Progenitor cell of endocrine pancreas (in vitro differentiated cells): ENCODE measurements around the gene KIF25. TPM values are rescaled to one million over a fixed set of nuclear protein-coding genes. Genes with fewer than 3 reads are reported as not detected.

ENCODE experiments used
- DNase-seq: peaks from one replicate; pipeline ENCODE4 v3.0.0; 2021; ENCODE audit warnings: low spot score; ENCODE audit not compliant: unreplicated experiment
- H3K27ac Mint-ChIP-seq: 2 replicates; pipeline ENCODE4 v1.8.0; 2021; ENCODE audit warnings: mild to moderate bottlenecking, moderate library complexity, mixed read lengths
- H3K27me3 Mint-ChIP-seq: 2 replicates; pipeline ENCODE4 v1.8.0; 2021; ENCODE audit warnings: mixed read lengths
- H3K36me3 Mint-ChIP-seq: 2 replicates; pipeline ENCODE4 v1.8.0; 2022; ENCODE audit warnings: mixed read lengths; ENCODE audit not compliant: insufficient read depth
- H3K4me1 Mint-ChIP-seq: 2 replicates; pipeline ENCODE4 v1.8.0; 2021; ENCODE audit warnings: low read depth, mixed read lengths
- H3K4me3 Mint-ChIP-seq: 2 replicates; pipeline ENCODE4 v1.8.0; 2021; ENCODE audit warnings: low read depth, mild to moderate bottlenecking, moderate library complexity, mixed read lengths
- H3K9me3 Mint-ChIP-seq: 2 replicates; pipeline ENCODE4 v1.8.0; 2021; ENCODE audit warnings: low read depth, mixed read lengths
- CTCF ChIP-seq: fragments of 200-600 bp; sonication (generic); IDR thresholded peaks from one replicate; pipeline ENCODE4 v1.5.0; 2021; ENCODE audit warnings: antibody characterized with exemption, mild to moderate bottlenecking; ENCODE audit not compliant: unreplicated experiment
- long read RNA-seq: library from polyadenylated mRNA; unstranded; transcript quantifications from one replicate; pipeline ENCODE4 v2.0.0, GENCODE V29; 2020
- total RNA-seq: library from RNA; stranded (reverse); gene quantifications from 2 replicates; pipeline ENCODE4 v1.2.1, GENCODE V29; 2021

The KIF25 gene
- total RNA-seq: not detected in 2 replicates
- long read RNA-seq, partial matches to known transcripts: 0 of 1 reads
- long read RNA-seq, other reads (novel, unspliced or antisense): 1 of 1 reads

GRCh38 chr6:167997642-167998041, at the start of gene KIF25:
Gene KIF25 (plus strand): TSS chr6:167997671. CDS start chr6:168029586, 31,915 bp downstream.
- DNase-seq: no peak

GRCh38 chr6:167947716-167948115, 49.8 kb upstream of the KIF25 start:
- Mint-ChIP-seq H3K9me3 (no peaks in the 10 kb centered on the region), H3K27me3 (no peaks in the 10 kb centered on the region), H3K4me3 (no peak overlapping the region), H3K27ac (no peak overlapping the region), H3K36me3 (peaks cover 57% of the 10 kb centered on the region), H3K4me1 (peaks cover 4% of the 10 kb centered on the region)
- DNase-seq: no peak
- TF ChIP-seq CTCF: no peak

More at GRCh38 chr6:167997642-167998041, at the start of gene KIF25:
- Mint-ChIP-seq H3K4me1 (peaks cover 2% of the 10 kb centered on the region), H3K4me3 (no peak within 1 kb of the TSS), H3K27me3 (no peaks in the 10 kb centered on the region), H3K36me3 (no peaks in the 10 kb centered on the region), H3K27ac (no peak within 1 kb of the TSS), H3K9me3 (no peaks in the 10 kb centered on the region)
- TF ChIP-seq CTCF: no peak

GRCh38 chr6:167948716-167949115, 48.8 kb upstream of the KIF25 start:
- DNase-seq: no peak
- H3K4me3 Mint-ChIP-seq: no peak overlapping the region
- no peak for TF ChIP-seq CTCF
- no peaks in the 10 kb centered on the region for H3K27me3 Mint-ChIP-seq
- H3K36me3 Mint-ChIP-seq: peaks cover 50% of the 10 kb centered on the region
- H3K4me1 Mint-ChIP-seq: peaks cover 4% of the 10 kb centered on the region
- H3K27ac Mint-ChIP-seq: peak overlapping the region; percentile 68
- no peaks in the 10 kb centered on the region for H3K9me3 Mint-ChIP-seq

GRCh38 chr6:167949121-167949684, 48.3 kb upstream of the KIF25 start:
- Mint-ChIP-seq H3K27ac (peak overlapping the region; percentile 68), H3K9me3 (no peaks in the 10 kb centered on the region), H3K27me3 (no peaks in the 10 kb centered on the region), H3K4me1 (peaks cover 4% of the 10 kb centered on the region), H3K4me3 (no peak overlapping the region), H3K36me3 (peaks cover 48% of the 10 kb centered on the region)
- TF ChIP-seq CTCF: no peak
- no peak for DNase-seq

GRCh38 chr6:167951781-167952511, 45.5 kb upstream of the KIF25 start:
- DNase-seq: no peak
- no peaks in the 10 kb centered on the region for H3K27me3 Mint-ChIP-seq
- peak overlapping the region; percentile 60 for H3K27ac Mint-ChIP-seq
- no peak overlapping the region for H3K4me3 Mint-ChIP-seq
- peaks cover 54% of the 10 kb centered on the region for H3K36me3 Mint-ChIP-seq
- H3K4me1 Mint-ChIP-seq: peaks cover 21% of the 10 kb centered on the region
- no peaks in the 10 kb centered on the region for H3K9me3 Mint-ChIP-seq
- TF ChIP-seq CTCF: no peak
